Activated naive CD8-positive, alpha-beta T cell treated with anti-CD3 and anti-CD28 coated beads for 36 hours (primary cell): ENCODE data around the gene PAEP. TPM values are rescaled to one million over a fixed set of nuclear protein-coding genes. Genes with fewer than 3 reads are reported as not detected.
"Not testable (repeated sequence)": the region's sequence is repeated elsewhere in the genome, so short reads cannot be mapped to it uniquely, and the experiment has no call there.

Experiments used
- DNase-seq: peaks from one replicate; pipeline ENCODE4 v3.0.0; 2021
- H3K27ac Mint-ChIP-seq: one replicate; pipeline ENCODE4 v1.8.0; 2022; ENCODE audit warnings: mild to moderate bottlenecking, moderate library complexity, mixed read lengths
- H3K27me3 Mint-ChIP-seq: one replicate; pipeline ENCODE4 v1.8.0; 2022; ENCODE audit warnings: mild to moderate bottlenecking, mixed read lengths
- H3K36me3 Mint-ChIP-seq: one replicate; pipeline ENCODE4 v1.8.0; 2021; ENCODE audit warnings: mild to moderate bottlenecking, mixed read lengths
- H3K4me1 Mint-ChIP-seq: one replicate; pipeline ENCODE4 v1.8.0; 2021; ENCODE audit warnings: mixed read lengths
- H3K4me3 Mint-ChIP-seq: one replicate; pipeline ENCODE4 v1.8.0; 2022; ENCODE audit warnings: mild to moderate bottlenecking, moderate library complexity, mixed read lengths
- H3K9me3 Mint-ChIP-seq: one replicate; pipeline ENCODE4 v1.8.0; 2022; ENCODE audit warnings: mixed read lengths
- total RNA-seq, 2 experiments: library from RNA; stranded (reverse); gene quantifications; one replicate each; pipeline ENCODE4 v1.2.3, GENCODE V29; 2021

Gene PAEP
- total RNA-seq: not detected

DNA sequence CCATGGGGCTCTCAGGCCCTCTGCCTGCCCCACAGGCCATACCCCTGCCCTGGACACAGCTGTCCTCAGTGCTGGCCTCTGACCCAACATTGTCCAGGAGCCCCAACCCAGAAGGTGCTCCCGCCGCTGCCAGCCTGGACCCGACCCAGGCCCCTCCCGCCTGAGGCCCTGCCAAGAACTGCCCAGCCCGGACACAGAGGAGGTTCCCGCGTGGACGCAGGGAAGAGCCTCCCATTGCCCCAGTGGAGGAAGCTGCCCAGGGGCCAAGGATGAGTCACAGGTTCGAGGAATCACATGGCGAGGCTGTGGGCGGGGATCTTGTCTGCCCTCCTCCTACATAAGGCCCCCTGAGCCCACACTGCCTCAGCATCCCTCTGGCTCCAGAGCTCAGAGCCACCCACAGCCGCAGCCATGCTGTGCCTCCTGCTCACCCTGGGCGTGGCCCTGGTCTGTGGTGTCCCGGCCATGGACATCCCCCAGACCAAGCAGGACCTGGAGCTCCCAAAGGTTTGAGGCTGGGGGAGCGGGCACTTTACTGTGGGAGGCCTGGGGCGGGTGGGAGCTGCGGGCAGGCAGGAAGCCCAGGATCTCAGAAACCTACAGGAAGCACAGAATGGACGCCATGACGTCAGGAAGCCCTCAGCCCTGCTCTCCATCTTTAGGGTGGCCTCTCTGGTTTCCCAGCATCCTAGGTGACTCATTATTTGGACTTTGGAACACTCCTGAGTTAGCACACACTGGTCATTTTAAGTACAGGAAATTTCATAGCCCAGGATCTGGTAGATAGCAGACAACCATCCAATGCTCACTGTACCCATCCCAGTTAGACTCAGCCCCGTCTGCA, at the start of gene PAEP:
TSS of gene PAEP (plus strand) at position 366 of the 844 bp plus-strand sequence.
- H3K36me3 Mint-ChIP-seq: no peaks in the 10 kb centered on the region
- H3K4me1 Mint-ChIP-seq: no peaks in the 10 kb centered on the region
- no peak for DNase-seq
- H3K27ac Mint-ChIP-seq: no peak within 1 kb of the TSS
- peaks cover 15% of the 10 kb centered on the region for H3K27me3 Mint-ChIP-seq
- H3K9me3 Mint-ChIP-seq: no peaks in the 10 kb centered on the region
- no peak within 1 kb of the TSS for H3K4me3 Mint-ChIP-seq

DNA sequence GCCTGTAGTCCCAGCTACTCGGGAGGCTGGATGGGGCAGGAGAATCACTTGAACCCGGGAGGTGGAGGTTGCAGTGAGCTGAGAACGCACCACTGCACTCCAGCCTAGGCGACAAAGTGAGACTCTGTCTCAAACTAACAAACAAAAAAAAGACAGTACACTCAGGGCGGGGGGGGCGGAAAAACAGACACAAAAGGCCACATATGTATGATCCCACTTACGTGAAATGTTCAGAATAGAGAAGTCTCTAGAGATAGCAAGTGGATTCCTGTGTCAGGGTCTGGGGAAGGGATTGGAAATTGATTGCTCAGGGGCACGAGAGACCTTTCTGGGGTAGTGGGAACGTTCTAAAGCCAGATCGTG, 49.3 kb upstream of the PAEP start:
- DNase-seq: no peak
- no peaks in the 10 kb centered on the region for H3K36me3 Mint-ChIP-seq
- no peak overlapping the region for H3K27ac Mint-ChIP-seq
- H3K9me3 Mint-ChIP-seq: peaks cover 8% of the 10 kb centered on the region
- peaks cover 9% of the 10 kb centered on the region for H3K27me3 Mint-ChIP-seq
- peaks cover 9% of the 10 kb centered on the region for H3K4me1 Mint-ChIP-seq
- no peak overlapping the region for H3K4me3 Mint-ChIP-seq

DNA sequence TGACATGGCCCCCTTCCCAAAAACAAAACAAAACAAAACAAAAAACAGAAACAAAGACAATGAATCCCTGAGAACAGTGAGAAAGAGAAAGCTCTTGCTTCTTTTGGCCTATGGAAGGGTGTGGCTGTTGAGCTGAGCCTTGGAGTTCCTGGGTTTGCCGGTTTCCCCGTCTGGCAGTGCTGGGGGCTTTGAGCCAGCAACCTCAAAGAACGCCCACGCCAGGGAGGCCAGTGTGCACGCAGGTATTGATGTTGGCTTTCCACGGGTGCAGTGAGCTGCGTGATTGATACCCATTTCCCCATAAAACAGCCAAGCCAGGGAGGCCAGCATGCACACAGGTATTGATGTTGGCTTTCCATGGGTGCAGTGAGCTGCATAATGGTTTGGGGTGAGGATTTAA, 48.7 kb upstream of the PAEP start:
- peaks cover 14% of the 10 kb centered on the region for H3K27me3 Mint-ChIP-seq
- H3K27ac Mint-ChIP-seq: no peak overlapping the region
- H3K36me3 Mint-ChIP-seq: no peaks in the 10 kb centered on the region
- peaks cover 9% of the 10 kb centered on the region for H3K4me1 Mint-ChIP-seq
- DNase-seq: no peak
- no peak overlapping the region for H3K4me3 Mint-ChIP-seq
- peaks cover 8% of the 10 kb centered on the region for H3K9me3 Mint-ChIP-seq

DNA sequence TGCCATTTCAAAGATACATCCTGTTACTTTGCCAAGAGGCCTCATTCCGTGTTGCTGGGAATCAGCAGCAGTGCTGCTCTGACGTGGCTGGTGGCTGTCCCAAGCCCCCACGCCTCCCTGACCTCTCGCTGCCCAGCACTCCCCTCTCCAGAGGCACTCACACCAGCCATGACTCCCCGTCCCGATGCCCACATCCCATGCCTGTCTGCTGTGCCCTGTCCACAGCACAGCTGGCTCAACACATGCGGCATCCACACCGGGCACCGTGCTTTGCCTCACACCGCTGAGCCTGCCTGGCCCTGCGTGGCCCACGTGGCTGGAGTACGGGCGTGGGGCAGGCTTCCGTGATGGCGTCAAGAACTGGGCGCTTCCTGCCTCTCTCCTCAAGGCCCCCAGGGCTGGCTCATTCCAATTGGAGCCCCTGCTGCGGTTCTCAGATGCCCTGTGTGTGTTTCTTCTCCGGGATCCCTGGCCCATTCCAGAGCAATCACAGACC, 48.2 kb upstream of the PAEP start:
- Mint-ChIP-seq H3K36me3 (no peaks in the 10 kb centered on the region), H3K27ac (no peak overlapping the region), H3K4me3 (no peak overlapping the region), H3K9me3 (peaks cover 8% of the 10 kb centered on the region), H3K4me1 (peaks cover 9% of the 10 kb centered on the region), H3K27me3 (peaks cover 17% of the 10 kb centered on the region)
- DNase-seq: no peak

DNA sequence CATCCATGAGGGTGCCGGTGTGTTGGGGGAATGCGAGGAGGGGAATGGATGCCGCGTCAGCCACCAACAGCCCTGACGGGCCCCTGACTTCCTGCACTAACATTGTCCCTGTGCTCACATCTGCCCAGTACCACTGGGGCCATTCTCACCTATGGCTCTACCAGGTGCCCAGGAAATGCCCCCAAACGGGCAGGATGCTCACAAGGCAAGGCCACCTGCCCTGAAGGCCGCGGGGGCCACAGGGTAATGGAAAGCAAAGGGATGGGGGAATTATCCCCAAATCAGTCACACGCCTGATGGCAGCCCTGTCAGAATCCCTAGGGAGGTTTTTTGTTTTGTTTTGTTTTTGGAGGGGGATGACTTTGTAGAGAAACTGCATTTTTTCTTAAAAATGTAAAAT, 47.6 kb upstream of the PAEP start:
- H3K36me3 Mint-ChIP-seq, H3K27ac Mint-ChIP-seq: not testable (repeated sequence)

DNA sequence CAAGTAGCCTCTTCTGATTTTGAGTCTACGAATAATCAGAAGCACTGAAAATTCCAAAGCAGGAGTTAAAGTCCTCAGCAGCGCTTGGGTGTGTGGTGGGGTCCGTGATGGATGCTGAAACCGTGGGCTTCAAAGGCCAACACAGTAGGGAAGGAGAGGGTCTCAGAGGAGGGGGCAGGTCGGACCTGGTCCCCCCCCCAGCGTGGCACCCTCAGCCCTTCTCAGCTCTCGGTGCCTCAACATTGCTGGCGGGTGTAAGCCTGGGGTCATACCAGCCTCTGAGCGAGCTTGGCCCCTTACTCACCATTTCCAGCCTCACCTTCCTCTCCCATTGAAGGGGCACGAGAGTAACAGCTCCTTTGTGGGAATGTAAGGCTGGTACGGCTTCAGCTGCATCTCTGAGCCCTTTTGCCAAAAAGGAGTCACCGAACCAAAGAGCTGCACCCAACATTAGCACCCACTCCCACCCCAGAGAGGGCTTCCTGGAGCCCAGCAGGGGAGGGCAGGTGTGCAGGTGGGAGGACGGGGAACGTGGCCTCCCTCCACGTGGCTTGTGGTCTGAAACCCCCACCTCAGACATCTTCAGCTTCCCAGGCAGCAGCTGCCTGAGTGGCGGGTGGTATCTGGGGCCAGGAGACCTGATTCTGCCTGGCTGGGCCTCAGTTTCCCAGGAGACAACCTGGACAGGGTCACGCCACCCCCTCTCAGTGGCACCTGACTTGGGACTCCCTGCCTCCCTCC, 47.0 kb upstream of the PAEP start:
- Mint-ChIP-seq H3K27me3 (peaks cover 20% of the 10 kb centered on the region), H3K27ac (no peak overlapping the region), H3K36me3 (no peaks in the 10 kb centered on the region), H3K9me3 (peaks cover 1% of the 10 kb centered on the region), H3K4me3 (no peak overlapping the region), H3K4me1 (peaks cover 9% of the 10 kb centered on the region)
- DNase-seq: no peak

More for the DNA sequence above, 47.6 kb upstream of the PAEP start:
- H3K27me3 Mint-ChIP-seq: peaks cover 19% of the 10 kb centered on the region
- not testable (repeated sequence) for H3K4me1 Mint-ChIP-seq, H3K4me3 Mint-ChIP-seq, H3K9me3 Mint-ChIP-seq, DNase-seq

DNA sequence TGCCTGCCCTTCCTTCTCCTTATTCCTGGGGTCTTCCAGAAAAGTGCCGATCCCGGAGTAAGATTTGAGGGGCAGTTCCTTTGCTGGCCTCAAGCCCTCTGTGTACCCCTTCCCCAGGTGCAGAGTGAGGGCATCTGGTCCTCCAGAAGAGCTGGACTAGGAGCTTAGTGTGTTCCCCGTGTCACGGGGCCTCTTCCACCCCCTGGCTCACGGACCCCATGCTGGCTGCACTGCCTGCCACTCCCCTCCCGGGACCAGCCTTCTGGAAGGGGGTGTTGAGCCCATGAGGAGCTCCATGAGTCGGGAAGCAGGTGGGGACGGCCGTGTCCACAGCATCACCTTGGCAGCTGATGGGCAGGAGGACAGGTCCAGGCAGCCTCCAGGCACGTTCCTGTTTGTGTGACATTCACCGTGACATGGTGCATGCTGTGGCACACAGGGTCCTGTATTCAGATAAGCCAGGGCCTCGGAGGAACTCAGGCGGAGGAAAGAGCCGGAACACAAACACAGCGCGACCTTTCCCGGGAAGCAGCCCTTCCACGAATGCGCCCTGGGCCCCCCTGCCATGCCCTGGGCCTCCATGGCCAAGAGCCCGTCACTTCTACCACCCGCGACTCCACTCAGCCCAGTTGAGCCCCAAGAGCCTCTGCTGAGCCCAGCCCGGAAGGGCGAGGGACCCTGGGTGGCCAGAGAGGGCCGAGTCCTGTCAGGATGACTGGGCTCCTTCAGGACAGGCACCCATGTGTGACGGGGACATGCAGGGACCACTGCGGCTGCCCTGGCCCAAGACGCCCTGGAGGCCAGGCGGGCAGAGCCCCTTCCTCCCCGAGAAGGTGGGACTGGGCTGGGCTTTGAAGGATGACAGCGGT, 46.2 kb upstream of the PAEP start:
- peaks cover 9% of the 10 kb centered on the region for H3K4me1 Mint-ChIP-seq
- peaks cover 23% of the 10 kb centered on the region for H3K27me3 Mint-ChIP-seq
- H3K9me3 Mint-ChIP-seq: no peaks in the 10 kb centered on the region
- no peak for DNase-seq
- no peak overlapping the region for H3K27ac Mint-ChIP-seq
- no peaks in the 10 kb centered on the region for H3K36me3 Mint-ChIP-seq
- H3K4me3 Mint-ChIP-seq: no peak overlapping the region

DNA sequence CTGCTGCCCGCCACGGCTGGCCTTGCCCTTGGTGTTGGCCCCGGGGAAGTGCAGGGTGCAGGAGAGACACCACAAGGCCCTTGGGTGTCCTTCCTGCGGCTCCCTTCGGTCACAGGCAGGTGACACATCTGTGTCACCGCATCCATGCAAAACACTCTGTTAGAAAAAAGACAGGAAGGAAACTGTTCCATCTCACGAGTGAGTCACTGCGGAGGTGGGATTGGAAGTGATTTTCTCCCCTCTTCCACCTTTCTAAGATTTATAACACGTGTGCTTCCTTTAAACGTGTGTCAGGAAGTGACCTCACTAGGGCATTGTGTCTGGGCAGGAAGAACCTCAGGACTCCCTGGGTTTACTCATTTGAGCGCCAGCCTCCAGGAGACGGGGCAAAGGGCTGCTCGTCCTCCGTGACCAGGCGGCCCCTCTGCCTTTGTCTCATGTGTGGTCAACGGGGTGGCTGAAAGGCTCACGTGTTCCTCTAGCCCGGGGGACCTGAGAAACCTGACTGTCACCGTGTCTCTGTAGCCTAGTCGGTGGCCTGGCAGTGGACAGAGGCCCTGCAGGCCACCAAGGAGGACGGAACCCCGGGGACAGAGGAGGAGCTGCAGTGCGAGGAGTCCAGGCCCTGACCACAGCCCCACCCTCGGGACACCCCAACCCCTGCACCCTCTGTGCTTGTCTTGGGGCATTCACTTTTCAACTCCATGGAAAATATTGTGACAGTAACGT, 45.3 kb upstream of the PAEP start:
- H3K4me3 Mint-ChIP-seq: no peak overlapping the region
- H3K9me3 Mint-ChIP-seq: no peaks in the 10 kb centered on the region
- H3K36me3 Mint-ChIP-seq: no peaks in the 10 kb centered on the region
- no peak overlapping the region for H3K27ac Mint-ChIP-seq
- peaks cover 7% of the 10 kb centered on the region for H3K4me1 Mint-ChIP-seq
- DNase-seq: no peak
- peaks cover 23% of the 10 kb centered on the region for H3K27me3 Mint-ChIP-seq

DNA sequence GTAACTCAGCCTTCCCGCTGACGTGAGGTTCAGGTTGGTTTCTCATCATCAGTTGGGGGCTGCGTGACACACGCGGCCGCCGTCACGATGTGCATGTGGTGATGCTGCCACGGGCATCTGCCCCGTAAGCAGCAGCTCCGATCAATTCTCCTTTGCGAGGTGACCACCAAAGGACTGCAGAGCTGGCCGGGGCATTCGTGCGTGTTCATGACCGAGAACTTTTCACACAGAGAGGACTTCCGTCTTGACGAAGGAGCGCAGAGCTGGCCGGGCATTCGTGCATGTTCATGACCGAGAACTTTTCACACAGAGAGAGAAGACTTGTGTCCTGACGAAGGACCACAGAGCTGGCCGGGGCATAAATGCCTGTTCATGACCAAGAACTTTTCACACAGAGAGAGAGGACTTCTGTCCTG, 44.1 kb upstream of the PAEP start:
- no peak for DNase-seq
- no peaks in the 10 kb centered on the region for H3K36me3 Mint-ChIP-seq
- no peaks in the 10 kb centered on the region for H3K9me3 Mint-ChIP-seq
- H3K27me3 Mint-ChIP-seq: peaks cover 19% of the 10 kb centered on the region
- H3K27ac Mint-ChIP-seq: no peak overlapping the region
- H3K4me3 Mint-ChIP-seq: no peak overlapping the region
- H3K4me1 Mint-ChIP-seq: peaks cover 3% of the 10 kb centered on the region

DNA sequence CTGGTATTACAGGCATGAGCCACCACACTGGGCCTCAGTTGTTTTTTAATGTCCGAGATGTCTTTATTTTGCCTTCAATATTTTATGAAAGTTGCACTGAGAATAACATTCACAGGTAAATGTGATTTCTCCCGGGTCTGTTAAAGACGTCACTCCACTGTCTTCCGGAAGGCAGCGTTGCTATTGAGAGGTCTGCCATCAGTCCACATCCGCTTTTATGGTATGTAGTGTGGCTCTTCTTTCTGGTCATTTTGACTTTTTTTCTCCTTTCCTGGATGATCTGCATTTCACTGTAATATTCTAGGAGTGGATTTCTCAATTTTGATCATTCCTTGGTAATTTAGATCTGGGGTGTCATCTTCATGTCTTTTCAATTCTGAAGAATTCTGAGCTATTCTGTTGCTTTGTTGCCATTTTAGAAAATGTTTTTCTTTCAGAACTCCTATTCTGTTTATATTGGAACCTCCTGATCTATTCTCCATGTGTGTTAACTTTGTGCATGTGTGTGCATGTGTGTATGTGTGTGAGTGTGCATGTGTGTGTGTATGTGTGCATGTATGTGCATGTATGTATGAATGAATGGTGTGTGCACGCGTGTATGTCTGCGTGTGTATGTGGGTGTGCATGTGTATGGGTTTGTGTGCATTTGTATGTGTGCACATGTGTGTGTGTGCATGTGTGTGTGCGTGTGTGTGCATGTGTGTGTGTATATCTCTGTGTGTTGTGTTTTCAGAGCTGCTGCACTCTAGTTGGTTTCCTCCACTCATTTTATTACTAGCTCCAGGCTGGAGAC, 42.2 kb upstream of the PAEP start:
- H3K36me3 Mint-ChIP-seq: no peaks in the 10 kb centered on the region
- DNase-seq: no peak
- peaks cover 14% of the 10 kb centered on the region for H3K27me3 Mint-ChIP-seq
- H3K4me3 Mint-ChIP-seq: no peak overlapping the region
- H3K4me1 Mint-ChIP-seq: peaks cover 3% of the 10 kb centered on the region
- no peaks in the 10 kb centered on the region for H3K9me3 Mint-ChIP-seq
- no peak overlapping the region for H3K27ac Mint-ChIP-seq

DNA sequence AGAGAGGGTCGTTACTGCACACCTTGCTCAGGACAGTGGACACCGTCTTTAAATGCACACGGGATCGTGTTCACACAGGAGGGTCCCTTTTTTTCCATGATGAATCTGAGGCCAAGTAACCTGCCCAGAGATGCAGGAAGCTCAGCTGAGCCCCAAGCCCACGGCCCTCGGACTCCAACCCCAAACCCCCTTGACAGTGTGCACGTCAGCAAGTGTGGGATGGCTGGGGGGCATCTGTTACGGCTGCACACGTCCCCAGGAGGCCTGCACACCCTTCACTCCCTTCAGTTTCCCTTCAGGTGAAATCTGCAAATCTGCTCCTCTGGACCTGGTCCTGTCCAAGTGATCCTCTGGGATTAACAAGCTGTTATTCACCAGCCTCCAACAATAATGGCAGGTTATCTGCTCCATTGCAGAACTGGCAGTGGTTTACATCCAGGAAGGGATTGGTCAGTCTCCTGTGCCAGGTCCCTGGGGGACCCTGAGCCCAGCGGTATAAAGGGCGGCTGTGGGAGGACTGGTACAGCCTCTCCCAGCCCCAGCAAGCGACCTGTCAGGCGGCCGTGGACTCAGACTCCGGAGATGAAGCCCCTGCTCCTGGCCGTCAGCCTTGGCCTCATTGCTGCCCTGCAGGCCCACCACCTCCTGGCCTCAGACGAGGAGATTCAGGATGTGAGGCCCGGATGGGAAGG, 40.5 kb upstream of the PAEP start, which contains the start of gene LCN1:
TSS of gene LCN1 (plus strand) at position 525 of the 692 bp plus-strand sequence. CDS start at position 583, 58 bp downstream.
- H3K27ac Mint-ChIP-seq: no peak within 1 kb of the TSS
- no peak within 1 kb of the TSS for H3K4me3 Mint-ChIP-seq
- no peaks in the 10 kb centered on the region for H3K36me3 Mint-ChIP-seq
- H3K27me3 Mint-ChIP-seq: peaks cover 14% of the 10 kb centered on the region
- H3K9me3 Mint-ChIP-seq: no peaks in the 10 kb centered on the region
- peaks cover 2% of the 10 kb centered on the region for H3K4me1 Mint-ChIP-seq
- no peak for DNase-seq

DNA sequence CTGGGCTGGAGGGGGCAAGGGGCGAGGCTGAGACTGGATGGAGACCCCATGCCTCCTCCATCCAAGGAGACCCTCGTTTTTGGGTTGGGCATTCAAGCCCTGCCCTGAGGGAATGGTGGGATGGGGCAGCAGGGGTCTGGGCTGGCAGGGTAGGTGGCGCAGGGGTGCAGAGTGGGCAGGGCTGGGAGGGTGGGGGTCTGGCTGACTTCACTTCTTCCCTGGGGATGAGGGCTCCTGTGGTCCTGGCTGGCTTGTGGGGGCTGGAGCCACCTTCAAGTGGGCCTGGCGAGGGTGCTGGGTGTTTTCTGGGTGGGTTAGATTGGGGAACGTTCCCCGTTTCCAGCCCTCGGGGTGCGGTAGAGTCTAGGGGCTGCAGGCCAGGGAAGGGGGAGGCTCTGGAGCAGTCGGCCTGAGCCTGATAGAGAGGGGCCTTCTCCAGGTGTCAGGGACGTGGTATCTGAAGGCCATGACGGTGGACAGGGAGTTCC, 39.9 kb upstream of the PAEP start:
- no peak overlapping the region for H3K4me3 Mint-ChIP-seq
- H3K27ac Mint-ChIP-seq: no peak overlapping the region
- no peaks in the 10 kb centered on the region for H3K36me3 Mint-ChIP-seq
- no peak for DNase-seq
- no peaks in the 10 kb centered on the region for H3K4me1 Mint-ChIP-seq
- H3K9me3 Mint-ChIP-seq: no peaks in the 10 kb centered on the region
- peaks cover 14% of the 10 kb centered on the region for H3K27me3 Mint-ChIP-seq
